HS-5 (cell line): ENCODE results near the gene RASAL2.
A peak's percentile ranks its signal among the peaks of the same experiment; 100 is the strongest.
"Not testable (repeated sequence)": the region's sequence is repeated elsewhere in the genome, so short reads cannot be mapped to it uniquely, and the experiment has no call there.

Experiments
- DNase-seq: peaks from one replicate; pipeline ENCODE4 v3.0.0-alpha.2; 2012; ENCODE audit warnings: low read depth

RASAL2 gene

GRCh38 chr1:178282949-178283367, 189.1 kb downstream of the RASAL2 start:
- peak; percentile 36 for DNase-seq

GRCh38 chr1:178283409-178283808, 189.5 kb downstream of the RASAL2 start:
- no peak for DNase-seq

GRCh38 chr1:178284058-178284457, 190.2 kb downstream of the RASAL2 start:
- no peak for DNase-seq

GRCh38 chr1:178291166-178291565, 197.3 kb downstream of the RASAL2 start:
- no peak for DNase-seq

GRCh38 chr1:178294654-178295053, 200.8 kb downstream of the RASAL2 start:
- no peak for DNase-seq

GRCh38 chr1:178300352-178300699, 206.4 kb downstream of the RASAL2 start:
- DNase-seq = no peak

GRCh38 chr1:178301141-178301540, 207.2 kb downstream of the RASAL2 start:
- DNase-seq = no peak

GRCh38 chr1:178307264-178307663, 213.4 kb downstream of the RASAL2 start:
- DNase-seq = no peak

- no peak for DNase-seq
These were observed 214.5 kb downstream of the RASAL2 start for GRCh38 chr1:178308438-178308837.

GRCh38 chr1:178310685-178311105, 216.8 kb downstream of the RASAL2 start:
- peak; percentile 47 for DNase-seq

GRCh38 chr1:178311164-178311563, 217.3 kb downstream of the RASAL2 start:
- no peak for DNase-seq

GRCh38 chr1:178320280-178320982, 226.5 kb downstream of the RASAL2 start:
- not testable (repeated sequence) for DNase-seq

GRCh38 chr1:178323067-178323466, 229.2 kb downstream of the RASAL2 start:
- no peak for DNase-seq

- no peak for DNase-seq
These were observed 230.1 kb downstream of the RASAL2 start for GRCh38 chr1:178324003-178324402.

GRCh38 chr1:178328728-178329127, 234.8 kb downstream of the RASAL2 start:
- DNase-seq = no peak

GRCh38 chr1:178330153-178330552, 236.2 kb downstream of the RASAL2 start:
- no peak for DNase-seq

GRCh38 chr1:178330848-178331497, 237.1 kb downstream of the RASAL2 start:
- DNase-seq = no peak

- no peak for DNase-seq
These were observed 241.5 kb downstream of the RASAL2 start for GRCh38 chr1:178335426-178335825.

GRCh38 chr1:178337091-178337706, 243.3 kb downstream of the RASAL2 start:
- no peak for DNase-seq

- DNase-seq = no peak
These were observed 245.9 kb downstream of the RASAL2 start for GRCh38 chr1:178339834-178340233.

- DNase-seq = peak; percentile 66
These were observed 247.5 kb downstream of the RASAL2 start for GRCh38 chr1:178341261-178341956.

GRCh38 chr1:178342745-178343144, 248.8 kb downstream of the RASAL2 start:
- DNase-seq = no peak
